Uterus (tissue), 2 donors: ENCODE data around the gene NMNAT2.

ENCODE experiments used
- CTCF ChIP-seq, 4 experiments: fragments of 200-600 bp in 2 of 4; fragments of 450-650 bp in 2 of 4; sonication (generic) in 2 of 4; IDR thresholded peaks; one replicate each; pipeline ENCODE4 v1.5.1; 2016 to 2019; ENCODE audit warnings: antibody characterized with exemption in 4 of 4, mild to moderate bottlenecking in 2 of 4, moderate library complexity in 1 of 4
- POLR2A ChIP-seq, 2 donors: fragments of 450-650 bp; IDR thresholded peaks; one replicate each; pipeline ENCODE4 v1.6.1; 2016; ENCODE audit warnings: antibody characterized with exemption in 2 of 2, mild to moderate bottlenecking in 1 of 2, moderate library complexity in 1 of 2

- TF ChIP-seq CTCF (IDR thresholded peaks at IDR 0.05) = no peak
- no peak for TF ChIP-seq POLR2A (IDR thresholded peaks at IDR 0.05)
Measured at GRCh38 chr1:183466781-183467180, 48.6 kb upstream of the NMNAT2 start.
